Thyroid gland (tissue), 4 donors: ENCODE data around the gene CASR.

Experiments
- CTCF ChIP-seq, 6 experiments: fragments of 200-600 bp in 3 of 6; fragments of 450-650 bp in 3 of 6; sonication (generic) in 3 of 6; IDR thresholded peaks; one replicate each; pipeline ENCODE4 v1.5.1; 2016 to 2019; ENCODE audit warnings: antibody characterized with exemption in 6 of 6, mild to moderate bottlenecking in 2 of 6, inconsistent platforms in 1 of 6, moderate library complexity in 1 of 6
- POLR2A ChIP-seq, 2 donors: fragments of 450-650 bp; IDR thresholded peaks; one replicate each; pipeline ENCODE4 v1.6.1; 2017; ENCODE audit warnings: antibody characterized with exemption in 2 of 2, mild to moderate bottlenecking in 2 of 2, moderate library complexity in 1 of 2

- TF ChIP-seq CTCF (IDR thresholded peaks at IDR 0.05) (no peak), POLR2A (IDR thresholded peaks at IDR 0.05) (no peak)
Measured at GRCh38 chr3:122251428-122251827, 68.0 kb downstream of the CASR start.
